Cerebellar nuclear complex (tissue), 1 donor: Measurements from ENCODE around the gene DMRTA2.

ENCODE experiments used
- DNase-seq, 2 experiments: peaks; one replicate each; lab custom pipeline; 2025; lab: John Stamatoyannopoulos, UW

Gene DMRTA2

GRCh38 chr1:50378770-50379169, 44.5 kb downstream of the DMRTA2 start:
- no peak for DNase-seq

- no peak for DNase-seq
These were observed 49.7 kb downstream of the DMRTA2 start for GRCh38 chr1:50373532-50373931.

GRCh38 chr1:50371749-50372148, 51.5 kb downstream of the DMRTA2 start:
- no peak for DNase-seq

- no peak for DNase-seq
These were observed 53.4 kb downstream of the DMRTA2 start for GRCh38 chr1:50369830-50370229.

- DNase-seq, result no peak
These were observed 54.1 kb downstream of the DMRTA2 start for GRCh38 chr1:50369008-50369634.

GRCh38 chr1:50368179-50369007, 54.9 kb downstream of the DMRTA2 start:
- DNase-seq, result no peak
